Colonic mucosa (tissue), 4 donors: ENCODE results near the gene TLE7. TPM values are rescaled to one million over a fixed set of nuclear protein-coding genes. Genes with fewer than 3 reads are reported as not detected.

Experiments
- DNase-seq: peaks from one replicate; pipeline ENCODE4 v3.0.0-alpha.2; 2020
- H3K27ac ChIP-seq: fragments of 200-600 bp; one replicate; pipeline ENCODE4 v1.8.0; 2021
- H3K27me3 ChIP-seq: fragments of 200-600 bp; one replicate; pipeline ENCODE4 v1.8.0; 2021
- H3K36me3 ChIP-seq: fragments of 200-600 bp; one replicate; pipeline ENCODE4 v1.8.0; 2021
- H3K4me1 ChIP-seq: fragments of 200-600 bp; one replicate; pipeline ENCODE4 v1.8.0; 2021; ENCODE audit warnings: mild to moderate bottlenecking
- H3K4me3 ChIP-seq: fragments of 200-600 bp; one replicate; pipeline ENCODE4 v1.8.0; 2021
- H3K9ac ChIP-seq, 2 donors: one replicate each; pipeline ENCODE4 v1.7.0; 2013; ENCODE audit warnings: control low read depth in 2 of 2, low read depth in 2 of 2, low read length in 2 of 2
- H3K9me3 ChIP-seq: fragments of 200-600 bp; one replicate; pipeline ENCODE4 v1.8.0; 2021
- CTCF ChIP-seq: fragments of 200-600 bp; IDR thresholded peaks from one replicate; pipeline ENCODE4 v1.8.0; 2022; ENCODE audit warnings: antibody characterized with exemption, mild to moderate bottlenecking
- intact Hi-C: fragments of 100-400 bp; cut with DNase I; formaldehyde crosslinking; loops from one replicate; pipeline ENCODE4 v1.14.1; 2022
- total RNA-seq, 2 donors: library from RNA; stranded (reverse); fragmentation: NEBNext Ultra II Directional in 1 of 2; extraction: Animal tissue kit (Norgen Biotek cat#: 25700) in 1 of 2; gene quantifications; one replicate each; pipeline ENCODE4 v1.2.1, GENCODE V29; 2021
- donor health status: healthy.
- donor health status: DM: no; HTN: no; CAD: no.
- donor health status: DM: no; HTN: no; CAD: no.

Gene TLE7
- total RNA-seq, 2 donors from 2014 or later: not detected

GRCh38 chr16:71396594-71396993, 45.3 kb downstream of the TLE7 start:
- intact Hi-C loops: no loop called here
- H3K27me3 ChIP-seq: no peaks in the 10 kb centered on the region
- no peak for DNase-seq
- H3K36me3 ChIP-seq: no peaks in the 10 kb centered on the region
- H3K4me3 ChIP-seq: no peak overlapping the region
- no peak for TF ChIP-seq CTCF
- no peak overlapping the region for H3K27ac ChIP-seq
- no peak overlapping the region for H3K9ac ChIP-seq
- no peaks in the 10 kb centered on the region for H3K9me3 ChIP-seq
- H3K4me1 ChIP-seq: no peaks in the 10 kb centered on the region

DNA sequence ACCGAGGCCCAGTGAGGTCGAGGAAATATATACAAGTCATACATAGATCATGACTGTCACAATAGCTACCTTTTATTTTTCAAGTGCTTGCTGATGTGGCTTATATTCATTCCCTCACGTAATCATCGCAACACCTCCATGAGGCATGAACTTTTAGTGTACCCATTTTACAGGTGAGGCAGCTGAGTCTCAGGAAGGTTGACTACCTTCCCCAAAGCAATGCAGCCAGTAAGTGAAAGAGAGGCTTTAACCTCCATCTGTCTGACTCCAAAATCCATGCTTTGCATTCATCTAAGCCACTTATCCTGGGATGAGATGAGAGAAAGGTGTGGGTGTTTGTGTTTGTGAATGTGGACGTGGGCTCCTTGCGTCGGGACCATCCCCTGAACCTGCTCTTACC, 52.5 kb downstream of the TLE7 start:
- Histone ChIP-seq H3K27ac (no peak overlapping the region), H3K4me3 (no peak overlapping the region), H3K36me3 (no peaks in the 10 kb centered on the region), H3K27me3 (no peaks in the 10 kb centered on the region), H3K9ac (no peak overlapping the region), H3K9me3 (no peaks in the 10 kb centered on the region), H3K4me1 (no peaks in the 10 kb centered on the region)
- TF ChIP-seq CTCF: no peak
- no peak for DNase-seq
- intact Hi-C loops: no loop called here

DNA sequence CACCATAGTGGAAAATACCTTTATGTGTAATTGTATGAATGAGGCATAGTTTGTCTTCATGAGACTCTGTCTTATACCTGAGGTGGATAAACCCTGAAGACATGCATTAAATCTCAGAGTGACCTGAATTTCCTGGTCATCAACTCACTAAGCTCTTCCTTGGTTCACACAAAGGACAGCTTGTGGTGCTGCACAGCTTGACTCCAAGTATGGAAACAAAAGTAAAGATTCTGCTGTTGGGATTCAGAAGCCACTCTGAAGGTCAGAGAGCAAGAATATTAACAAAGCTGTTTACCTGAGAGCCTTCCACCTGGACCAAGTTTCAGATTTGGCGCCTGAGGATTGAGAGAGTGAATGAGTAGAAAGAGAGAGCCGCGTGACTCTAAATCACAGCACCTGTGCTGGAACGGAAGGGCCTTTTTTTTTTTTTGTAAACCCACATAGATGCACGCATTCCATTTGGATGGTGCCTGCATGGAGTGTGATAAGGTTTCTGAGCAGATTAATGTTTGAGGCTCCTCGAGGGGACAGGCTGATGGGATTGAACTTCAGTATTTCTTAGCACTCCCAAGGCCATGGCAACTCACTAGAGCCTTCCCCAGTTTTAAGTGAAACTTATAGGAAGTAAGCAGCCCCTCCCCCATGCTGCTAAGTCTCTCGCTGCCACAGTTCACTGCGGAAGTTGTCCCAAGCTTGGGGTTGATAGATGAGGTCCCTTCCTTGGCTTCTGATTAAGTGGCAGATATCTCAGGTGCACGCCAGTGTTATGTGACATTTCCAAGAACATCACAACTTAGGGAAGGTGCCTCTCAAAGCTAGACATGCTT, 54.6 kb downstream of the TLE7 start:
- no peaks in the 10 kb centered on the region for H3K4me1 ChIP-seq

DNA sequence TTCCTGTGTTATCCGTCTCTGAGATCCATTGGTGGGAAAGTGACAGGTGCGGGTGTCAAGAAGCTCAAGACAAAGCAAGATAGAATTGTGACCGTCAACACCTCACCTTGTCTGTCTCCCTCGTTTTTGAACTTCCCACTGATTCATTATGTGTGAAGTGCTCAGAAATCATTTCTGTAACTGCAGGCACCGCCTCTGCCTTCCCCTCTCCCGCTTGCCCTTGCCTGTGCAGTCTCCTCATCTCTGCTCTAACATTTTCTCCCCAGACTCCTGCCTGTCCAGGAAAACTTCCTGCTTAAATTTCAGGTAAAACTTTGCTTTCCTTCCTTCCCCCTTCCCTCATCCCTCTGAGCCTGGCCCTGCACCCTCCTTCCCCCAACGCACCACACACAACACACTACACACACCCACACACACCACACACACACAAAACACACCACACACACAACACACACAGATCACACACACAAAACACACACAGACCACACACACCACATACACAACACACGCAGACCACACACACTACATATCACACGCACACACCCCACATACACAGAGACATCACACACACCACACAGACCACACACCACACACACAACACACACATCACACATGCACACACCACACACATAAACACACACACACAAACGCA, 57.7 kb downstream of the TLE7 start:
- Histone ChIP-seq H3K9ac (no peak overlapping the region), H3K4me1 (no peaks in the 10 kb centered on the region), H3K36me3 (no peaks in the 10 kb centered on the region), H3K9me3 (no peaks in the 10 kb centered on the region), H3K27me3 (no peaks in the 10 kb centered on the region), H3K4me3 (no peak overlapping the region), H3K27ac (no peak overlapping the region)
- TF ChIP-seq CTCF: no peak
- DNase-seq: no peak
- intact Hi-C loops: no loop called here

More for the DNA sequence above, 54.6 kb downstream of the TLE7 start:
- intact Hi-C loops: no loop called here
- H3K27me3 ChIP-seq: no peaks in the 10 kb centered on the region
- no peak for TF ChIP-seq CTCF
- no peak overlapping the region for H3K9ac ChIP-seq
- no peak overlapping the region for H3K4me3 ChIP-seq
- no peaks in the 10 kb centered on the region for H3K36me3 ChIP-seq
- no peak for DNase-seq
- H3K27ac ChIP-seq: no peak overlapping the region
- no peaks in the 10 kb centered on the region for H3K9me3 ChIP-seq

- Histone ChIP-seq H3K27me3 (no peaks in the 10 kb centered on the region), H3K27ac (no peak overlapping the region), H3K9ac (no peak overlapping the region), H3K9me3 (no peaks in the 10 kb centered on the region), H3K36me3 (no peaks in the 10 kb centered on the region), H3K4me1 (no peaks in the 10 kb centered on the region), H3K4me3 (no peak overlapping the region)
- no peak for TF ChIP-seq CTCF
- intact Hi-C loops: no loop called here
- DNase-seq: no peak
Measured at GRCh38 chr16:71383054-71383773, 58.6 kb downstream of the TLE7 start.
